ENCODE results near the gene NHERF1.

NHERF1 gene

DNA sequence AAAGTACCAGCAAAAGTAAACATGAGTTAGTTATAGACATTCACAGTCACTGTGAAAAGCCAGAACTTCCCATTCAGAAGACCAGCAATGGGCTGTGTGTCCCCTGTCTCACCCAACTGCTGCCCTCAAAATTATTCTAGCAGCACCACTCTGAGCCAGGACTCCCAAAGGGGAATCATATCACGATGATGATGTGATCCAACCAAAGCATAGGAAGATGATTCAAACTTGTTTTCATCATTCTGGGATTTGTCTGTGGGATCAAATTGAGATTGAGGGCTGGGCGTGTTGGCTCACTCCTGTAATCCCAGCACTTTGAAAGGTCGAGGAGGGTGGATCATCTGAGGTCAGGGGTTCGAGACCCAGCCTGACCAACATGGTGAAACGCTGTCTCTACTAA is 34.1 kb downstream of the NHERF1 start:
- Histone ChIP-seq H3K79me2 (ENCODE audit: insufficient read depth, low read length) (no peaks in the 10 kb centered on the region), H3F3A (ENCODE audit: insufficient read depth, low read length) (no peaks in the 10 kb centered on the region), H3K9ac (ENCODE audit: low read length) (no peak overlapping the region), H3K9me3 (ENCODE audit: low read length) (no peaks in the 10 kb centered on the region), H3K9me2 (ENCODE audit: low read depth, low read length) (no peaks in the 10 kb centered on the region), H4K20me1 (ENCODE audit: insufficient read depth, low read length) (no peaks in the 10 kb centered on the region), H3K4me3 (ENCODE audit: low read depth, low read length, poor library complexity, severe bottlenecking) (no peak overlapping the region), H3K27ac (ENCODE audit: low read depth, low read length, poor library complexity, severe bottlenecking) (no peak overlapping the region), H3K4me2 (ENCODE audit: low read length) (no peak overlapping the region), H3K36me3 (ENCODE audit: insufficient read depth, low read length) (0 out of 2 replicates have a peak, but pooled peaks cover 5% of the 10 kb centered on the region), H3K4me1 (ENCODE audit: insufficient read depth, low read length, severe bottlenecking) (peaks cover 28% of the 10 kb centered on the region), H3K27me3 (ENCODE audit: insufficient read depth, low read length) (no peaks in the 10 kb centered on the region), H2AFZ (ENCODE audit: low read length) (no peak overlapping the region)
- TF ChIP-seq, protein P1, sequence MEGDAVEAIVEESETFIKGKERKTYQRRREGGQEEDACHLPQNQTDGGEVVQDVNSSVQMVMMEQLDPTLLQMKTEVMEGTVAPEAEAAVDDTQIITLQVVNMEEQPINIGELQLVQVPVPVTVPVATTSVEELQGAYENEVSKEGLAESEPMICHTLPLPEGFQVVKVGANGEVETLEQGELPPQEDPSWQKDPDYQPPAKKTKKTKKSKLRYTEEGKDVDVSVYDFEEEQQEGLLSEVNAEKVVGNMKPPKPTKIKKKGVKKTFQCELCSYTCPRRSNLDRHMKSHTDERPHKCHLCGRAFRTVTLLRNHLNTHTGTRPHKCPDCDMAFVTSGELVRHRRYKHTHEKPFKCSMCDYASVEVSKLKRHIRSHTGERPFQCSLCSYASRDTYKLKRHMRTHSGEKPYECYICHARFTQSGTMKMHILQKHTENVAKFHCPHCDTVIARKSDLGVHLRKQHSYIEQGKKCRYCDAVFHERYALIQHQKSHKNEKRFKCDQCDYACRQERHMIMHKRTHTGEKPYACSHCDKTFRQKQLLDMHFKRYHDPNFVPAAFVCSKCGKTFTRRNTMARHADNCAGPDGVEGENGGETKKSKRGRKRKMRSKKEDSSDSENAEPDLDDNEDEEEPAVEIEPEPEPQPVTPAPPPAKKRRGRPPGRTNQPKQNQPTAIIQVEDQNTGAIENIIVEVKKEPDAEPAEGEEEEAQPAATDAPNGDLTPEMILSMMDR (IDR thresholded peaks at IDR 0.05; ENCODE audit: low read length): no peak
- TF ChIP-seq EZH2 (IDR thresholded peaks at IDR 0.05; ENCODE audit: borderline replicate concordance, low read length): no peak

DNA sequence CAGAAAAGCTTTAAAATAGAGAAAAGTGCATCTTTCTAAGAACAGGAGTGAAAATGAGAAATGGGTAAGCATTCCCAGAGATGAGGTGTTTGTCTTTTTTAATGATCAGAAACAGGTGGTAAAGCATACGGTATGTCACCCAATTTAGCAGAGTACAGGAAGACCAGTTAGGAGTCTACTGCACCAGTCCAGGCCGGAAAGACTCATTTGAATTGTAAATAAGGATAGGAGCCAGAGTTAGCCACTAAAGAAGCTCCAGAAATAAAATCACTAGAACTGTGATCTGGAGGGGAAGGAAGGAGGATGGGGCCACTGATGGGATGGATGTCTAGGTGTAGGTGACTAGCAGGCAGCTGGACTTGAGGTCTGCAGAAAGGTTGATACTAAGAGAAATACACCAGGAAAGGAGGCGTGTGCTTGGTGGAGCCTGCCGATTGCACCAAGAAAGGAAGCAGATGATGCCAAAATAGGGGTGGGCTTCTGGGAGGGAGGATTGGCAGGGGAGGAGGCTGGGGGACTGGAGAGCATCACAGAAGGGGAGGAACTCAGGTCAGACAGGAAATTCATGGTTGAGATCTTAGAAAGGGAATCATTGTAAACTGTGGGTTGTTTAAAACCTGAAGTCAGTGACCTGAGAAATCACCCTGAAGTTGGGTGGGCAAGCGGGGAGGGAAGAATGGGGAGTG is 35.8 kb downstream of the NHERF1 start:
- Histone ChIP-seq H4K20me1 (ENCODE audit: insufficient read depth, low read length) (no peaks in the 10 kb centered on the region), H3K27ac (ENCODE audit: low read depth, low read length, poor library complexity, severe bottlenecking) (no peak overlapping the region), H3K4me1 (ENCODE audit: insufficient read depth, low read length, severe bottlenecking) (peaks cover 28% of the 10 kb centered on the region), H3K4me3 (ENCODE audit: low read depth, low read length, poor library complexity, severe bottlenecking) (no peak overlapping the region), H3F3A (ENCODE audit: insufficient read depth, low read length) (no peaks in the 10 kb centered on the region), H3K4me2 (ENCODE audit: low read length) (peak overlapping the region; percentile 28; the same call in 1 of the 2 replicates), H3K9ac (ENCODE audit: low read length) (no peak overlapping the region), H3K27me3 (ENCODE audit: insufficient read depth, low read length) (no peaks in the 10 kb centered on the region), H3K79me2 (ENCODE audit: insufficient read depth, low read length) (no peaks in the 10 kb centered on the region), H2AFZ (ENCODE audit: low read length) (no peak overlapping the region), H3K9me2 (ENCODE audit: low read depth, low read length) (no peaks in the 10 kb centered on the region), H3K36me3 (ENCODE audit: insufficient read depth, low read length) (0 out of 2 replicates have a peak, but pooled peaks cover 5% of the 10 kb centered on the region), H3K9me3 (ENCODE audit: low read length) (no peaks in the 10 kb centered on the region)
- TF ChIP-seq EZH2 (IDR thresholded peaks at IDR 0.05; ENCODE audit: borderline replicate concordance, low read length): no peak
- TF ChIP-seq, protein P1 (IDR thresholded peaks at IDR 0.05; ENCODE audit: low read length): no peak

DNA sequence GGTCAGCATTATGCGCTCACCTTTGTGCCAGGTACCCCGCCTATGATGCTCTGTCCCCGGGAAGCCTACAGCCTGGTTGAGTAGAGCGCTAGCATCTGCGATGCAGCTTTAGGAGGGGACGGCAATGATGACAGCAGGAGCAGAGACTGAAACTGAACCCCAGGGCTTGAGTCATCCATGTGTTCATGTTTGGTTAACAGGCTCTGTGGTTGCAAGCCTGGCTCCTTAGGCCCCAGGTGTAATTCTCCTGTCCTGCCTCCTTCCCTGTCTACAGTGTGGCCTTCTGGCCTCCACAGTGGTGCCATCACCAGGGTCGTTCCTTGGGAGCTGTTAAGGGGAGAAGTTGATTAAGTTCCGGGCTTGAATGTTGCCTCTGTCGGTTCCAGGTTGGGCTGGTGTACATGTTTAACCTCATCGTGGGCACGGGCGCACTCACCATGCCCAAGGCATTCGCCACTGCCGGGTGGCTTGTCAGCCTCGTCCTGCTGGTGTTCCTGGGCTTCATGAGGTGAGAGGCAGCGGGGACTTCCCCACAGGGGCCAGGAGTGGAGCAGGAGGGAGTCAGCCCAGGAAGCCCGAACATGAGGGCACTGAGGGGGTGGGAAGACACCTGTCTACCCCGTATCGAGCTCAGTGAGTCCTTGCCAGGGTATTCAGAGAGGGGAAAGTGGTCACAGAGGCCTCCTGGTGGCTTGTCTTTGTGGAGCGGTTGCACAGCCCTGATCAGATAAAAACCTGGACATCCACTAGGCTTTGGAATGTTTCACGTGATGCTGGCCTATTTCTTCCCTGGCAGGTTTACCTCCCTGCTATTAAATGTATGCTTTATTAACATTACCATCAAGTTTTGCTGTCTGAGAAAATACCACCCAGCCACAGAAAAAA is 36.9 kb downstream of the NHERF1 start:
- H3K27me3 ChIP-seq (ENCODE audit: insufficient read depth, low read length): no peaks in the 10 kb centered on the region
- H3K9ac ChIP-seq (ENCODE audit: low read length): no peak overlapping the region
- no peak overlapping the region for H3K4me3 ChIP-seq (ENCODE audit: low read depth, low read length, poor library complexity, severe bottlenecking)
- H4K20me1 ChIP-seq (ENCODE audit: insufficient read depth, low read length): no peaks in the 10 kb centered on the region
- no peak overlapping the region for H3K27ac ChIP-seq (ENCODE audit: low read depth, low read length, poor library complexity, severe bottlenecking)
- no peaks in the 10 kb centered on the region for H3K79me2 ChIP-seq (ENCODE audit: insufficient read depth, low read length)
- no peak overlapping the region for H3K4me2 ChIP-seq (ENCODE audit: low read length)
- H2AFZ ChIP-seq (ENCODE audit: low read length): no peak overlapping the region
- H3F3A ChIP-seq (ENCODE audit: insufficient read depth, low read length): no peaks in the 10 kb centered on the region
- H3K4me1 ChIP-seq (ENCODE audit: insufficient read depth, low read length, severe bottlenecking): peaks cover 19% of the 10 kb centered on the region
- H3K36me3 ChIP-seq (ENCODE audit: insufficient read depth, low read length): 0 out of 2 replicates have a peak, but pooled peaks cover 5% of the 10 kb centered on the region
- H3K9me3 ChIP-seq (ENCODE audit: low read length): no peaks in the 10 kb centered on the region
- TF ChIP-seq, protein P1 (IDR thresholded peaks at IDR 0.05; ENCODE audit: low read length): no peak
- TF ChIP-seq EZH2 (IDR thresholded peaks at IDR 0.05; ENCODE audit: borderline replicate concordance, low read length): no peak
- no peaks in the 10 kb centered on the region for H3K9me2 ChIP-seq (ENCODE audit: low read depth, low read length)

Data from OCI-LY1 (cell line).